ENCODE data around the gene NRIP1.

NRIP1 gene

GRCh38 chr21:15063081-15063813 is 1.6 kb downstream of the NRIP1 start:
- in situ Hi-C loops (cut with MboI; ENCODE audit: low sequenced_read_pairs, unreplicated experiment): no loop called here
- no peak for TF ChIP-seq CTCF (IDR thresholded peaks at IDR 0.05; ENCODE audit: borderline replicate concordance, control extremely low read depth, extremely low read depth, insufficient read depth, missing control alignments)

GRCh38 chr21:15062606-15062965 is 2.2 kb downstream of the NRIP1 start:
- in situ Hi-C loops (cut with MboI; ENCODE audit: low sequenced_read_pairs, unreplicated experiment): no loop called here
- DNase-seq (ENCODE audit: low spot score): no peak
- TF ChIP-seq CTCF (IDR thresholded peaks at IDR 0.05; ENCODE audit: borderline replicate concordance, control extremely low read depth, extremely low read depth, insufficient read depth, missing control alignments): peak; percentile 7

More at GRCh38 chr21:15063081-15063813, 1.6 kb downstream of the NRIP1 start:
- no peak for DNase-seq (ENCODE audit: low spot score)

- in situ Hi-C loops (cut with MboI; ENCODE audit: low sequenced_read_pairs, unreplicated experiment): no loop called here
- no peak for DNase-seq (ENCODE audit: low spot score)
- no peak for TF ChIP-seq CTCF (IDR thresholded peaks at IDR 0.05; ENCODE audit: borderline replicate concordance, control extremely low read depth, extremely low read depth, insufficient read depth, missing control alignments)
These were observed 2.8 kb downstream of the NRIP1 start for GRCh38 chr21:15061747-15062605.

GRCh38 chr21:15061279-15061678 is 3.5 kb downstream of the NRIP1 start:
- in situ Hi-C loops (cut with MboI; ENCODE audit: low sequenced_read_pairs, unreplicated experiment): no loop called here

GRCh38 chr21:15060543-15061175 is 4.1 kb downstream of the NRIP1 start:
- in situ Hi-C loops (cut with MboI; ENCODE audit: low sequenced_read_pairs, unreplicated experiment): no loop called here
- DNase-seq (ENCODE audit: low spot score): no peak

More at GRCh38 chr21:15061279-15061678, 3.5 kb downstream of the NRIP1 start:
- no peak for DNase-seq (ENCODE audit: low spot score)
- no peak for TF ChIP-seq CTCF (IDR thresholded peaks at IDR 0.05; ENCODE audit: borderline replicate concordance, control extremely low read depth, extremely low read depth, insufficient read depth, missing control alignments)

More at GRCh38 chr21:15060543-15061175, 4.1 kb downstream of the NRIP1 start:
- TF ChIP-seq CTCF (IDR thresholded peaks at IDR 0.05; ENCODE audit: borderline replicate concordance, control extremely low read depth, extremely low read depth, insufficient read depth, missing control alignments): no peak

Measured in GM13976 (cell line).